GF-D8 (cell line): Measurements from ENCODE around the gene CBL.

Experiments
- DNase-seq: peaks from one replicate; lab custom pipeline; 2025; lab: John Stamatoyannopoulos, UW

CBL gene

DNA sequence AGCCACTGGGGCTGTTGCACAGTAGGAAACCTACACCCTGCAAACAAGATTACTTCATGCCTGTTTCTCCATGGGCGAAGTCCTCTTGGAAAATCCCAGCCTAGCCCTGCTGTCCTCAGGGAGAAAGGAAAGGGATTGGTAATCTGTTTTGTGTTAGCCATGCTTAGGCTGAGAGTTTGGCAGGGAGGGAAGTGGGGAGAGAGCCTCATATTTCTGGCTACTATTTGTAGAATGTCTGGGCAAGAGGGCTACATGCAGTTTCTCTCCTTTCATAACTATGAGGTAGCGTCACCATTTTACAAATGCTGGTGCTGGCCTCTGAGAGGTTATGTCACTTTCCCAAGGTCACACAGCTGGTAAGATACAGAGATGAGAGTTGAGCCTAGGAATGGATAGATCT, 141.1 kb downstream of the CBL start:
- no peak for DNase-seq

DNA sequence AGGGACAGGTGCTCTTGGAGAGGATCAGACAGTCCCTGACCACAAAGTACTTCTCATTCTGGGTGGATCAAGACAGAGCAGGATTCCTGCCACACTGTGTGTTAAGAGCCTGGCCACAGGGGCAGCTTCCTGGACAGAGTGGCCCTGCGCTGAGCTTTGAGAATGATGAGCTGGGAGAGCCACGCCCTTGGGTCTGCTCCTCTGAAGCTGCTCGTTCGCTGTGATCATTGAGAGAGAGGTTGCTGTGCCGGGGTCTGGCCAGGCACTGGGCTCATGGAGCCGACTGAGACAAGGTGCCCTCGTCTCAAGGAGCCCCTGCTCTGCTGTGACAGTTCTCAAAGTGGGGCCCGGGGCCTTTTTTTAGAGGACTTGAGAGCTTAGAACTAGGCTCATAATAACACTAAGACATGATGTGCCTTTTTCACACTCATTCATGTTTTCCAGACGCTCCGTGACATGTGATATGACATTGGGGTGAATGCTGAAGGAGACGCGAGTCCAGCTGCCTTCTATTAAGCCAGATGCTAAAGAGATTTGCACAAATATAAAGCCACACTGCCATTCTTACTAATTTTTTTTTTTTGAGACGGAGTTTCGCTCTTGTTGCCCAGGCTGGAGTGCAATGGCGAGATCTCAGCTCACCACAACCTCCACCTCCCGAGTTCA, 141.9 kb downstream of the CBL start:
- no peak for DNase-seq

DNA sequence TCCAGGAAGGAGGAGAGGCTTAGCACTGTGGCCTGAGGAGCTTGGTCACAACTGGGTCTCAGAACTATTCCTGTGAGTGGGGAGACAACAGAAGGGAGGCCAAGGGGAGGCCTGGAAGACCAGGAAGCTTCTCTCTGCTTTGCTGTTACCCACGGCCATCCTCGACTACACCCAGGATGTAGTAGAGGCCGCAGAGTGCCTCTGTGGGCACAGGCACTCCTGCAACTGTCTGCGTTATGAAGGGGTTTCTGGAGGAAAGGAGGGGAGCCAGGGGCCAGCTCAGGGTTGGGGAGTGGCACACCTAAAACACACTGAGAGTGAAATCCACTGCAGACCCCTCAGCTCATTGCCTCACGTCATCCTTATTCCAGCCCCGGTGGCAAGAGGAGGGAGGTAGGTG, 144.2 kb downstream of the CBL start:
- no peak for DNase-seq

GRCh38 chr11:119351232-119351631, 145.1 kb downstream of the CBL start:
- DNase-seq: no peak

DNA sequence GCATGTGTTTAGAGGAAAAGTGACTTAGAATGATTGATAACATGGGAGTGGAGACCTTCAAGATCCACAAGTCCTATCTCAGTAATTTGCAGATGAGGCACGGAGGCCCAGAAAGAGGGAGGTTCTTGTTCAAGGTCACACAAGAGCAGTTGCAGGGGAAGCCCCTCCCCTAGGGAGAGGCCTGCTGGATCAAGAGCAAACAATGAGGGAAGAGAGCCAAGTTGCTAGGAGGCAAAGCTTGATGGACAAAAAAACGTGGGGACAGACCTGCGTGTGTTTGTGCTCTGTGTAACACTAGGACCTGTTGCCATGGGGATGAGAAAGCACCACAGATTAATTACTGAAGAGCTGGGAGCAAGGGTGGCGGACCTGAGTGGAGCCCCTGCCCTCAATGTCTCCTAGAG, 146.7 kb downstream of the CBL start:
- no peak for DNase-seq

DNA sequence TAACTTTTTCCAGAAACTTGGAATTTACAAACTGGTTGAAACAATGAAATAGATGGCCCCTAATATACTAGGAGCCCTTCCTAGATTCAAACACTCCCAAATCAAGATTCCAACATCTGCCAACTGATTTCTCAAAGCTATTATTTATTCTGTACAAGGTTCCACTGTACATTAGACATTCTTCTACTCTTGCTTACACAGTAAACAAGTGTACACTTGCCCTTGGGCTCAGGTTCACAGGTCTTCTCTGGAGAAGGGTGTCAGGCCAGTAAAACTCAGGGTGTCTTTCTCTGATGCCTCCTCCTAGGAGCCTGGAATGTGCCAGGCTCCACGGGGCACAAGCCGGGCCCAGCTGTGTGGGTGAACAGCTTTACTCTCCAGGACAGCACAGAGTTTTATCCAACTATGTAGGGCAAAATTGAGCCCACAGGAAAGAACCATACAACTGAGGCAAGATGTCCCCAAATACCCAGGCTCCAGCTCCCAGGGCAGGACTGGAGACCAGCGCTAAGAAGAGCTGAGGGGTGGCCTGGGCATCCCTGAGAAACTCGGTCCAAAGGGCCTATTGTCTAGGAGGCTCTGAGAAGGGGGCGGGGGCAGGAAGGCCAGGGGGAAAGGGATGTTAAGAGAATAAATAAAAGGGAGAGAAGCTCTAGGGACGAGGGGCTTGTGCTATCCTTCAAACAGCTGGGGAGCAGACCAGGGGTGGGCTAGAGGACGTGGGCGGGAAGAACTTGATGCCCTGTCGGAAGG, 149.1 kb downstream of the CBL start:
- DNase-seq: no peak

- DNase-seq: peak; percentile 32
Measured at GRCh38 chr11:119356349-119357031, 150.4 kb downstream of the CBL start.

DNA sequence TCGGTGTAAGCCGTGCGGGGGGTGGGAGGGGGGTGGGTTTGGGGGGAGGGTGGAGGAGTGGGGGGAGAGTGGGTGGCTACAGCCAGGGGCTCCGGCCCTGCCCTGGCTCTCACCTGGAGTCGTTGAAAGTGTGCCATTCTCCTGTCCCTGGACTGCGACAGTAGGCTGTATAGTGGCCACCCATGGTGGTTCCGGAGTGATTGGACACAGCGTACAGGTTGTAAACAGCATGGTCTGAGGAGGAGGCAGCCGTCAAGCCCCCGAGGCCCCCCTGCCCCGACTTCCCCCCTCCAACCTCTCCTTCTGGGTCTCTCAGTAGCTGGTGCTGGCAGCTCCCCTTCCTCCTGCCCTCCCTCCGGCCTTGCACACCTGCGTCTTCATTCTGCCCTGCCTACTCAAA, 150.9 kb downstream of the CBL start:
- no peak for DNase-seq
